ENCODE measurements around the gene SLC35E4.

Gene SLC35E4

GRCh38 chr22:30607939-30608338 is 27.6 kb upstream of the SLC35E4 start:
- Histone ChIP-seq H4K8ac (ENCODE audit: low read depth, low read length) (no peak overlapping the region), H3K14ac (ENCODE audit: low read length) (no peak overlapping the region), H3K27me3 (ENCODE audit: insufficient read depth, low read length) (no peaks in the 10 kb centered on the region), H3K4me1 (ENCODE audit: control insufficient read depth in 1 of 2, insufficient read depth in 2 of 2, low read length in 2 of 2) (peaks cover 9 to 13% of the 10 kb centered on the region in 2 experiments), H2BK120ac (ENCODE audit: insufficient read depth, low read length, poor library complexity) (no peak overlapping the region), H3K79me1 (ENCODE audit: low read length) (peaks cover 7% of the 10 kb centered on the region), H3K9ac (ENCODE audit: low read length) (no peak overlapping the region), H2AFZ (ENCODE audit: insufficient read depth, low read length, poor library complexity) (no peak overlapping the region), H3K79me2 (ENCODE audit: control insufficient read depth, insufficient read depth, low read length, poor library complexity) (peaks cover 2% of the 10 kb centered on the region), H2AK5ac (ENCODE audit: low read length) (no peak overlapping the region), H3K4me2 (ENCODE audit: low read length) (no peak overlapping the region), H2BK12ac (ENCODE audit: low read length) (peak overlapping the region; percentile 46), H3K23ac (ENCODE audit: low read length) (no peak overlapping the region), H3K18ac (ENCODE audit: low read length) (no peak overlapping the region), H2BK5ac (ENCODE audit: low read depth, low read length, poor library complexity) (no peak overlapping the region), H4K12ac (ENCODE audit: low read depth, low read length) (no peak overlapping the region), H3K4ac (ENCODE audit: low read depth, low read length) (no peak overlapping the region), H3K4me3 (ENCODE audit: low read depth, low read length) (no peak overlapping the region), H3K36me3 (ENCODE audit: control insufficient read depth in 1 of 2, insufficient read depth in 2 of 2, low read length in 2 of 2) (no peaks in the 10 kb centered on the region), H3K27ac (ENCODE audit: low read depth, low read length) (no peak overlapping the region), H4K91ac (ENCODE audit: low read depth, low read length) (no peak overlapping the region), H3K9me3 (ENCODE audit: insufficient read depth, low read depth, low read length) (no peaks in the 10 kb centered on the region)
- no peak for DNase-seq
- WGBS (ENCODE audit: extremely low coverage, insufficient coverage, insufficient read length): no CpG with 5 or more reads among the region's 7 CpGs

GRCh38 chr22:30609260-30610185 is 26.1 kb upstream of the SLC35E4 start:
- Histone ChIP-seq H3K4me3 (ENCODE audit: low read depth, low read length) (no peak overlapping the region), H2BK12ac (ENCODE audit: low read length) (no peak overlapping the region), H3K18ac (ENCODE audit: low read length) (no peak overlapping the region), H3K79me2 (ENCODE audit: control insufficient read depth, insufficient read depth, low read length, poor library complexity) (peaks cover 2% of the 10 kb centered on the region), H3K27ac (ENCODE audit: low read depth, low read length) (peak overlapping the region; percentile 7), H2BK120ac (ENCODE audit: insufficient read depth, low read length, poor library complexity) (no peak overlapping the region), H3K27me3 (ENCODE audit: insufficient read depth, low read length) (no peaks in the 10 kb centered on the region), H3K23ac (ENCODE audit: low read length) (no peak overlapping the region), H2AK5ac (ENCODE audit: low read length) (no peak overlapping the region), H3K4ac (ENCODE audit: low read depth, low read length) (no peak overlapping the region), H4K8ac (ENCODE audit: low read depth, low read length) (peak overlapping the region; percentile 30), H4K12ac (ENCODE audit: low read depth, low read length) (no peak overlapping the region), H3K36me3 (ENCODE audit: control insufficient read depth in 1 of 2, insufficient read depth in 2 of 2, low read length in 2 of 2) (no peaks in the 10 kb centered on the region), H3K4me2 (ENCODE audit: low read length) (peak overlapping the region; percentile 13), H3K79me1 (ENCODE audit: low read length) (peaks cover 7% of the 10 kb centered on the region), H4K91ac (ENCODE audit: low read depth, low read length) (no peak overlapping the region), H3K9me3 (ENCODE audit: insufficient read depth, low read depth, low read length) (no peaks in the 10 kb centered on the region), H3K4me1 (ENCODE audit: control insufficient read depth in 1 of 2, insufficient read depth in 2 of 2, low read length in 2 of 2) (peaks cover 9 to 13% of the 10 kb centered on the region in 2 experiments), H2BK5ac (ENCODE audit: low read depth, low read length, poor library complexity) (no peak overlapping the region), H2AFZ (ENCODE audit: insufficient read depth, low read length, poor library complexity) (no peak overlapping the region), H3K9ac (ENCODE audit: low read length) (no peak overlapping the region), H3K14ac (ENCODE audit: low read length) (no peak overlapping the region)
- no CpG with 5 or more reads among the region's 17 CpGs for WGBS (ENCODE audit: extremely low coverage, insufficient coverage, insufficient read length)
- peak; percentile 35 to 66 for DNase-seq

- Histone ChIP-seq H2BK12ac (ENCODE audit: low read length) (no peak overlapping the region), H3K4ac (ENCODE audit: low read depth, low read length) (no peak overlapping the region)
- WGBS (ENCODE audit: extremely low coverage, insufficient coverage, insufficient read length): no CpG with 5 or more reads among the region's 7 CpGs
Observed at GRCh38 chr22:30610299-30610698, 25.3 kb upstream of the SLC35E4 start.

GRCh38 chr22:30611197-30611596 is 24.4 kb upstream of the SLC35E4 start:
- Histone ChIP-seq H3K9me3 (ENCODE audit: insufficient read depth, low read depth, low read length) (peaks cover 3% of the 10 kb centered on the region), H3K9ac (ENCODE audit: low read length) (no peak overlapping the region), H3K4ac (ENCODE audit: low read depth, low read length) (no peak overlapping the region), H4K8ac (ENCODE audit: low read depth, low read length) (no peak overlapping the region), H3K27ac (ENCODE audit: low read depth, low read length) (no peak overlapping the region), H2AFZ (ENCODE audit: insufficient read depth, low read length, poor library complexity) (no peak overlapping the region), H3K14ac (ENCODE audit: low read length) (no peak overlapping the region), H3K27me3 (ENCODE audit: insufficient read depth, low read length) (no peaks in the 10 kb centered on the region), H3K18ac (ENCODE audit: low read length) (no peak overlapping the region), H3K79me1 (ENCODE audit: low read length) (peaks cover 6% of the 10 kb centered on the region), H4K12ac (ENCODE audit: low read depth, low read length) (no peak overlapping the region), H3K4me2 (ENCODE audit: low read length) (no peak overlapping the region), H4K91ac (ENCODE audit: low read depth, low read length) (no peak overlapping the region), H3K4me1 (ENCODE audit: control insufficient read depth in 1 of 2, insufficient read depth in 2 of 2, low read length in 2 of 2) (peaks cover 9 to 18% of the 10 kb centered on the region in 2 experiments), H2BK120ac (ENCODE audit: insufficient read depth, low read length, poor library complexity) (no peak overlapping the region), H2BK5ac (ENCODE audit: low read depth, low read length, poor library complexity) (no peak overlapping the region), H2BK12ac (ENCODE audit: low read length) (no peak overlapping the region), H3K23ac (ENCODE audit: low read length) (no peak overlapping the region), H3K79me2 (ENCODE audit: control insufficient read depth, insufficient read depth, low read length, poor library complexity) (peaks cover 2% of the 10 kb centered on the region), H2AK5ac (ENCODE audit: low read length) (no peak overlapping the region), H3K4me3 (ENCODE audit: low read depth, low read length) (no peak overlapping the region), H3K36me3 (ENCODE audit: control insufficient read depth in 1 of 2, insufficient read depth in 2 of 2, low read length in 2 of 2) (no peaks in the 10 kb centered on the region)
- no CpG with 5 or more reads among the region's 3 CpGs for WGBS (ENCODE audit: extremely low coverage, insufficient coverage, insufficient read length)
- DNase-seq: no peak

More at GRCh38 chr22:30610299-30610698, 25.3 kb upstream of the SLC35E4 start:
- H3K4me3 ChIP-seq (ENCODE audit: low read depth, low read length): no peak overlapping the region
- no peaks in the 10 kb centered on the region for H3K27me3 ChIP-seq (ENCODE audit: insufficient read depth, low read length)
- no peak overlapping the region for H3K9ac ChIP-seq (ENCODE audit: low read length)
- H3K18ac ChIP-seq (ENCODE audit: low read length): no peak overlapping the region
- no peak overlapping the region for H2AFZ ChIP-seq (ENCODE audit: insufficient read depth, low read length, poor library complexity)
- no peak overlapping the region for H3K23ac ChIP-seq (ENCODE audit: low read length)
- H2BK120ac ChIP-seq (ENCODE audit: insufficient read depth, low read length, poor library complexity): no peak overlapping the region
- H3K79me2 ChIP-seq (ENCODE audit: control insufficient read depth, insufficient read depth, low read length, poor library complexity): peaks cover 2% of the 10 kb centered on the region
- peaks cover 9 to 16% of the 10 kb centered on the region in 2 experiments for H3K4me1 ChIP-seq (ENCODE audit: control insufficient read depth in 1 of 2, insufficient read depth in 2 of 2, low read length in 2 of 2)
- peaks cover 7% of the 10 kb centered on the region for H3K79me1 ChIP-seq (ENCODE audit: low read length)
- no peak overlapping the region for H3K27ac ChIP-seq (ENCODE audit: low read depth, low read length)
- H3K4me2 ChIP-seq (ENCODE audit: low read length): no peak overlapping the region
- no peak overlapping the region for H2BK5ac ChIP-seq (ENCODE audit: low read depth, low read length, poor library complexity)
- no peak overlapping the region for H2AK5ac ChIP-seq (ENCODE audit: low read length)
- no peak overlapping the region for H4K8ac ChIP-seq (ENCODE audit: low read depth, low read length)
- no peaks in the 10 kb centered on the region for H3K36me3 ChIP-seq (ENCODE audit: control insufficient read depth in 1 of 2, insufficient read depth in 2 of 2, low read length in 2 of 2)
- DNase-seq: peak in 1 of 2 donors; percentile 28
- H4K12ac ChIP-seq (ENCODE audit: low read depth, low read length): no peak overlapping the region
- H3K9me3 ChIP-seq (ENCODE audit: insufficient read depth, low read depth, low read length): peaks cover 3% of the 10 kb centered on the region
- H3K14ac ChIP-seq (ENCODE audit: low read length): no peak overlapping the region
- H4K91ac ChIP-seq (ENCODE audit: low read depth, low read length): no peak overlapping the region
